ENCODE results near the gene DEGS2.

DEGS2 gene

GRCh38 chr14:100155756-100156616 lies 3.5 kb downstream of the DEGS2 start:
- Histone ChIP-seq H3K79me2 (ENCODE audit: insufficient read depth, low read length) (no peaks in the 10 kb centered on the region), H4K20me1 (ENCODE audit: insufficient read depth, low read length, poor library complexity, severe bottlenecking) (no peaks in the 10 kb centered on the region), H3K9me3 (ENCODE audit: insufficient read depth, low read depth, low read length) (no peaks in the 10 kb centered on the region; the same call in 1 of the 2 replicates), H3K4me2 (ENCODE audit: low read depth, low read length, poor library complexity, severe bottlenecking) (no peak overlapping the region), H3K9ac (ENCODE audit: low read depth, low read length, poor library complexity, severe bottlenecking) (no peak overlapping the region), H3K27me3 (ENCODE audit: insufficient read depth, low read length, poor library complexity, severe bottlenecking) (no peaks in the 10 kb centered on the region), H3F3A (ENCODE audit: low read depth) (no peaks in the 10 kb centered on the region), H2AFZ (ENCODE audit: low read length) (no peak overlapping the region), H3K9me2 (replicated peaks; ENCODE audit: low read depth, low read length) (no peaks in the 10 kb centered on the region), H3K36me3 (ENCODE audit: insufficient read depth, low read length) (no peaks in the 10 kb centered on the region), H3K4me1 (ENCODE audit: insufficient read depth, low read length, poor library complexity, severe bottlenecking) (no peaks in the 10 kb centered on the region), H3K4me3 (ENCODE audit: low read length, poor library complexity, severe bottlenecking) (no peak overlapping the region)
- TF ChIP-seq EZH2phosphoT487 (IDR thresholded peaks at IDR 0.05; ENCODE audit: borderline replicate concordance) (no peak), CTCF (conservative IDR thresholded peaks at IDR 0.05; ENCODE audit: low read length) (no peak)

- H3K4me3 ChIP-seq (ENCODE audit: low read length, poor library complexity, severe bottlenecking): no peak overlapping the region
- H4K20me1 ChIP-seq (ENCODE audit: insufficient read depth, low read length, poor library complexity, severe bottlenecking): no peaks in the 10 kb centered on the region
- H3F3A ChIP-seq (ENCODE audit: low read depth): no peaks in the 10 kb centered on the region
- H3K4me1 ChIP-seq (ENCODE audit: insufficient read depth, low read length, poor library complexity, severe bottlenecking): no peaks in the 10 kb centered on the region
- no peaks in the 10 kb centered on the region for H3K79me2 ChIP-seq (ENCODE audit: insufficient read depth, low read length)
- TF ChIP-seq CTCF (conservative IDR thresholded peaks at IDR 0.05; ENCODE audit: low read length): peak; percentile 83
- TF ChIP-seq EZH2phosphoT487 (IDR thresholded peaks at IDR 0.05; ENCODE audit: borderline replicate concordance): no peak
- no peak overlapping the region for H2AFZ ChIP-seq (ENCODE audit: low read length)
- H3K4me2 ChIP-seq (ENCODE audit: low read depth, low read length, poor library complexity, severe bottlenecking): no peak overlapping the region
- H3K36me3 ChIP-seq (ENCODE audit: insufficient read depth, low read length): no peaks in the 10 kb centered on the region
- H3K9me3 ChIP-seq (ENCODE audit: insufficient read depth, low read depth, low read length): no peaks in the 10 kb centered on the region; the same call in 1 of the 2 replicates
- H3K27me3 ChIP-seq (ENCODE audit: insufficient read depth, low read length, poor library complexity, severe bottlenecking): no peaks in the 10 kb centered on the region
- H3K9me2 ChIP-seq (replicated peaks; ENCODE audit: low read depth, low read length): no peaks in the 10 kb centered on the region
- H3K9ac ChIP-seq (ENCODE audit: low read depth, low read length, poor library complexity, severe bottlenecking): no peak overlapping the region
Observed at GRCh38 chr14:100155049-100155621, 4.3 kb downstream of the DEGS2 start.

GRCh38 chr14:100153560-100153959 lies 5.9 kb downstream of the DEGS2 start:
- Histone ChIP-seq H3K27me3 (ENCODE audit: insufficient read depth, low read length, poor library complexity, severe bottlenecking) (no peaks in the 10 kb centered on the region), H3F3A (ENCODE audit: low read depth) (no peaks in the 10 kb centered on the region), H3K36me3 (ENCODE audit: insufficient read depth, low read length) (no peaks in the 10 kb centered on the region), H3K4me2 (ENCODE audit: low read depth, low read length, poor library complexity, severe bottlenecking) (no peak overlapping the region), H3K9ac (ENCODE audit: low read depth, low read length, poor library complexity, severe bottlenecking) (no peak overlapping the region), H2AFZ (ENCODE audit: low read length) (no peak overlapping the region), H3K9me2 (replicated peaks; ENCODE audit: low read depth, low read length) (no peaks in the 10 kb centered on the region), H3K79me2 (ENCODE audit: insufficient read depth, low read length) (no peaks in the 10 kb centered on the region), H3K4me3 (ENCODE audit: low read length, poor library complexity, severe bottlenecking) (no peak overlapping the region), H3K4me1 (ENCODE audit: insufficient read depth, low read length, poor library complexity, severe bottlenecking) (no peaks in the 10 kb centered on the region), H4K20me1 (ENCODE audit: insufficient read depth, low read length, poor library complexity, severe bottlenecking) (no peaks in the 10 kb centered on the region), H3K9me3 (ENCODE audit: insufficient read depth, low read depth, low read length) (no peaks in the 10 kb centered on the region; the same call in 1 of the 2 replicates)
- no peak for TF ChIP-seq CTCF (conservative IDR thresholded peaks at IDR 0.05; ENCODE audit: low read length)
- no peak for TF ChIP-seq EZH2phosphoT487 (IDR thresholded peaks at IDR 0.05; ENCODE audit: borderline replicate concordance)
